K562 (cell line): ENCODE data around the gene IGLON5.

Experiments used
- GTF2A2 ChIP-seq: IDR thresholded peaks from 2 replicates; pipeline ENCODE4 v1.6.1; 2016; ENCODE audit warnings: mild to moderate bottlenecking, missing genetic modification characterization, missing compliant biosample characterization
- MAFF ChIP-seq: IDR thresholded peaks from 2 replicates; pipeline ENCODE4 v1.6.1; 2012; ENCODE audit warnings: low read length, improper control_type of control experiment
- UBTF ChIP-seq, 2 experiments: IDR thresholded peaks; 2 replicates each; pipeline ENCODE4 v1.6.1; 2012; ENCODE audit warnings: improper control_type of control experiment in 2 of 2, low read depth in 2 of 2, low read length in 2 of 2, borderline replicate concordance in 1 of 2
- ZNF121 ChIP-seq: sonication (generic); formaldehyde crosslinking; conservative IDR thresholded peaks from 2 replicates; pipeline ENCODE4 v1.8.0; 2022; ENCODE audit warnings: missing genetic modification reagents

DNA sequence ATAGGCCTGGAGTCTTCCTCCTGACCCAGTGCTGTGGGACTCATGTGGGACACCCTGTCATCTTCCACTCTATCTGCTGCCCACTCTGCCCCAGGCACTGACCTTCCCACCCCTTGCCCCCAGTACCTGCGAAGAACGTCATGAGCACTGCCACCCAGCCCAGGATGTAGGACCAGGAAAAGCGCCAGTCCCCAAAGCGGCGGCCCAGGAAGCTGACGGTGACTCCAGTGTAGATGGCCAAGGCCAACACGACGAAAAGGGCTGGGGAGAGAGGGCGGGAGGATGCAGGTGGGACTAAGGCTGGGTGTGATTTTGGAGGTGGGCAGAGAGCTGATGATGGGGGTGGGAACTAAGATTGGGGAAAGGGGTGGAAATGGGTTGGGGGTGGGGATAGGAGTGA, 68.9 kb downstream of the IGLON5 start:
- TF ChIP-seq GTF2A2 (tag) (no peak), ZNF121 (CRISPR knock-in tag) (no peak), UBTF (IDR thresholded peaks at IDR 0.05; ENCODE audit: borderline replicate concordance in 1 of 2, low read depth in 2 of 2, low read length in 2 of 2) (no peak), MAFF (no peak)
